Keratinocyte (primary cell): ENCODE results near the gene STX12. TPM values are rescaled to one million over a fixed set of nuclear protein-coding genes. Genes with fewer than 3 reads are reported as not detected.

Experiments
- DNase-seq: peaks from one replicate; pipeline ENCODE4 v3.0.0-alpha.2; 2011; ENCODE audit warnings: low read depth, missing footprints, low spot score
- FAIRE-seq: peaks from 2 replicates; lab custom pipeline; 2011; peaks lifted over from hg19 to GRCh38; lab: Jason Lieb, UNC
- H2AFZ ChIP-seq: 2 replicates; pipeline ENCODE4 v1.6.0; 2012; ENCODE audit warnings: low read length, control low read depth, inconsistent platforms; ENCODE audit not compliant: control insufficient read depth
- H3K27ac ChIP-seq: 2 replicates; pipeline ENCODE4 v1.5.1; 2011; ENCODE audit warnings: low read length; ENCODE audit not compliant: control insufficient read depth, insufficient read depth
- H3K27me3 ChIP-seq: 3 replicates; pipeline ENCODE4 v1.6.0; 2011; ENCODE audit warnings: low read length; ENCODE audit not compliant: control insufficient read depth, insufficient read depth; ENCODE audit errors: extremely low read depth
- H3K36me3 ChIP-seq, 2 experiments: 2 replicates in 1 of 2; 3 replicates in 1 of 2; pipeline ENCODE4 v1.5.1; 2011; ENCODE audit warnings: low read length in 2 of 2, mild to moderate bottlenecking in 1 of 2; ENCODE audit not compliant: control insufficient read depth in 2 of 2, insufficient read depth in 2 of 2; ENCODE audit errors: extremely low read depth in 1 of 2
- H3K4me1 ChIP-seq: 3 replicates; pipeline ENCODE4 v1.5.1; 2011; ENCODE audit warnings: low read length; ENCODE audit not compliant: control insufficient read depth, insufficient read depth; ENCODE audit errors: extremely low read depth
- H3K4me2 ChIP-seq: 3 replicates; pipeline ENCODE4 v1.6.0; 2011; ENCODE audit warnings: low read depth, low read length; ENCODE audit not compliant: control insufficient read depth, insufficient read depth; ENCODE audit errors: extremely low read depth
- H3K4me3 ChIP-seq, 3 experiments: fragments of 200-600 bp in 1 of 3; sonication (generic) in 1 of 3; 2 replicates in 2 of 3; 3 replicates in 1 of 3; pipeline ENCODE4 v1.5.1; 2011 to 2016; ENCODE audit warnings: low read length in 3 of 3, mild to moderate bottlenecking in 3 of 3, control low read depth in 2 of 3, inconsistent platforms in 1 of 3, low read depth in 1 of 3, mixed read lengths in 1 of 3, mixed run types in 1 of 3, moderate library complexity in 1 of 3; ENCODE audit not compliant: control insufficient read depth in 2 of 3, insufficient read depth in 2 of 3; ENCODE audit errors: extremely low read depth in 1 of 3
- H3K79me2 ChIP-seq: 2 replicates; pipeline ENCODE4 v1.6.0; 2012; ENCODE audit warnings: low read length; ENCODE audit not compliant: control insufficient read depth, insufficient read depth
- H3K9ac ChIP-seq: 3 replicates; pipeline ENCODE4 v1.6.0; 2011; ENCODE audit warnings: low read length; ENCODE audit not compliant: control insufficient read depth, insufficient read depth; ENCODE audit errors: extremely low read depth
- H3K9me1 ChIP-seq: 3 replicates; pipeline ENCODE4 v1.6.0; 2011; ENCODE audit warnings: low read length; ENCODE audit not compliant: control insufficient read depth, insufficient read depth; ENCODE audit errors: extremely low read depth
- H3K9me3 ChIP-seq: 2 replicates; pipeline ENCODE4 v1.5.1; 2012; ENCODE audit warnings: low read depth, low read length; ENCODE audit not compliant: control insufficient read depth
- H4K20me1 ChIP-seq: 3 replicates; pipeline ENCODE4 v1.6.0; 2011; ENCODE audit warnings: low read length; ENCODE audit not compliant: control insufficient read depth, insufficient read depth; ENCODE audit errors: extremely low read depth
- CTCF ChIP-seq, 3 experiments: IDR thresholded peaks in 1 of 3; conservative IDR thresholded peaks in 1 of 3; optimal IDR thresholded peaks in 1 of 3; 2 replicates in 2 of 3; 3 replicates in 1 of 3; pipeline versions ENCODE3 to v1.5.1; 2011; ENCODE audit warnings: low read length in 3 of 3, mild to moderate bottlenecking in 3 of 3, moderate library complexity in 2 of 3, control low read depth in 1 of 3, inconsistent platforms in 1 of 3; ENCODE audit not compliant: insufficient read depth in 2 of 3; ENCODE audit errors: extremely low read depth in 1 of 3
- EZH2 ChIP-seq: IDR thresholded peaks from one replicate; pipeline ENCODE4 v1.6.1; 2012; ENCODE audit warnings: inconsistent platforms, mild to moderate bottlenecking, low read length, moderate library complexity
- dilution Hi-C: fragments of 300-500 bp; cut with MboI; formaldehyde crosslinking; loops from one replicate; pipeline ENCODE4 v1.7.0; 2020; ENCODE audit warnings: low sequenced_read_pairs; ENCODE audit not compliant: extremely low pct_ligation_motif_present
- polyA plus RNA-seq, 5 experiments: library from polyadenylated mRNA; depleted of rRNA in 3 of 5; stranded (reverse) in 3 of 5; stranded (forward) in 1 of 5; unstranded in 1 of 5; fragments of >200 nt; gene quantifications; 1 replicate in 1 of 5; 2 replicates in 3 of 5; 3 replicates in 1 of 5; pipeline versions ENCODE4 v1.2.1 to v1.2.3, GENCODE V29; 2011 to 2012; ENCODE audit warnings: missing spikeins in 2 of 5, low read depth in 1 of 5, low replicate concordance in 1 of 5

Gene STX12
- polyA plus RNA-seq, 1 donor (not counting 4 experiments of a cell fraction or from before 2014, with no cell fraction given): 29.9 TPM

- dilution Hi-C loops: no loop called here
- H3K27ac ChIP-seq: no peak overlapping the region
Measured at GRCh38 chr1:27835046-27835445, 62.0 kb downstream of the STX12 start.

GRCh38 chr1:27835501-27835900, 62.5 kb downstream of the STX12 start:
- TF ChIP-seq EZH2 (no peak), CTCF (optimal IDR thresholded peaks at IDR 0.05 in 1 of 3, IDR thresholded peaks at IDR 0.05 in 1 of 3, conservative IDR thresholded peaks at IDR 0.05 in 1 of 3; ENCODE audit: extremely low read depth in 1 of 3, insufficient read depth in 2 of 3, low read length in 3 of 3) (no peak)
- Histone ChIP-seq H3K9me1 (no peaks in the 10 kb centered on the region), H4K20me1 (no peaks in the 10 kb centered on the region), H3K27me3 (no peaks in the 10 kb centered on the region), H3K4me1 (peaks cover 14% of the 10 kb centered on the region), H2AFZ (no peak overlapping the region), H3K4me3 (no peak overlapping the region), H3K36me3 (peaks cover 10 to 19% of the 10 kb centered on the region in 2 experiments), H3K4me2 (no peak overlapping the region), H3K79me2 (peaks cover 77% of the 10 kb centered on the region), H3K9ac (no peak overlapping the region), H3K27ac (no peak overlapping the region), H3K9me3 (no peaks in the 10 kb centered on the region)
- dilution Hi-C loops: no loop called here
- FAIRE-seq (no peak), DNase-seq (no peak)

More at GRCh38 chr1:27835046-27835445, 62.0 kb downstream of the STX12 start:
- Histone ChIP-seq H3K4me3 (no peak overlapping the region), H2AFZ (no peak overlapping the region), H3K79me2 (peaks cover 75% of the 10 kb centered on the region), H3K36me3 (peaks cover 9 to 19% of the 10 kb centered on the region in 2 experiments), H3K9me3 (no peaks in the 10 kb centered on the region), H3K4me1 (peaks cover 14% of the 10 kb centered on the region), H4K20me1 (no peaks in the 10 kb centered on the region), H3K9ac (no peak overlapping the region), H3K4me2 (no peak overlapping the region), H3K27me3 (no peaks in the 10 kb centered on the region), H3K9me1 (no peaks in the 10 kb centered on the region)
- DNase-seq (no peak), FAIRE-seq (no peak)
- TF ChIP-seq EZH2: no peak
- TF ChIP-seq CTCF (optimal IDR thresholded peaks at IDR 0.05 in 1 of 3, IDR thresholded peaks at IDR 0.05 in 1 of 3, conservative IDR thresholded peaks at IDR 0.05 in 1 of 3; ENCODE audit: extremely low read depth in 1 of 3, insufficient read depth in 2 of 3, low read length in 3 of 3): no peak
